Activated B cell treated with CpG ODN at 0.5 μM for 24 hours (primary cell): ENCODE data around the gene DDX18. TPM values are rescaled to one million over a fixed set of nuclear protein-coding genes. Genes with fewer than 3 reads are reported as not detected.
"Not testable (repeated sequence)": the region's sequence is repeated elsewhere in the genome, so short reads cannot be mapped to it uniquely, and the experiment has no call there.

ENCODE experiments used
- ATAC-seq: fragments of 200-7000 bp; cut with Tn5 transposase; one replicate; pipeline ENCODE4 v1.10.0; 2021; ENCODE audit warnings: low read depth, mild to moderate bottlenecking, moderate library complexity
- CTCF ChIA-PET: fragments of 350-600 bp; sonication (Branson Sonifier 250); formaldehyde crosslinking; loops from one replicate; lab custom pipeline; 2021; ENCODE audit warnings: antibody characterized with exemption; lab: Charles Lee
- POLR2A ChIA-PET: fragments of 350-600 bp; sonication (Branson Sonifier 250); formaldehyde crosslinking; loops from one replicate; lab custom pipeline; 2021; ENCODE audit warnings: antibody characterized with exemption; lab: Charles Lee
- DNase-seq: peaks from one replicate; pipeline ENCODE4 v3.0.0; 2022
- H3K27ac Mint-ChIP-seq: one replicate; pipeline ENCODE4 v1.8.0; 2020; ENCODE audit warnings: mixed read lengths
- H3K27me3 Mint-ChIP-seq: one replicate; pipeline ENCODE4 v1.8.0; 2021; ENCODE audit warnings: mixed read lengths
- H3K36me3 Mint-ChIP-seq: one replicate; pipeline ENCODE4 v1.8.0; 2021; ENCODE audit warnings: low read depth, mixed read lengths
- H3K4me1 Mint-ChIP-seq: one replicate; pipeline ENCODE4 v1.8.0; 2021; ENCODE audit warnings: mixed read lengths
- H3K4me3 Mint-ChIP-seq: one replicate; pipeline ENCODE4 v1.8.0; 2020; ENCODE audit warnings: mild to moderate bottlenecking, mixed read lengths
- H3K9me3 Mint-ChIP-seq: one replicate; pipeline ENCODE4 v1.8.0; 2020; ENCODE audit warnings: mixed read lengths
- CTCF ChIP-seq: fragments of 200-600 bp; IDR thresholded peaks from one replicate; pipeline ENCODE4 v1.8.0; 2022; ENCODE audit warnings: antibody characterized with exemption, mild to moderate bottlenecking
- intact Hi-C: fragments of 100-400 bp; cut with micrococcal nuclease; formaldehyde crosslinking; loops from one replicate; pipeline ENCODE4 v1.15.1; 2024
- total RNA-seq: library from RNA; stranded (reverse); gene quantifications from 2 replicates; pipeline ENCODE4 v1.2.3, GENCODE V29; 2022

The DDX18 gene
- total RNA-seq, 1 donor from 2014 or later: 109 TPM

GRCh38 chr2:117801826-117802225 is 12.7 kb upstream of the DDX18 start:
- Mint-ChIP-seq H3K4me1 (peaks cover 4% of the 10 kb centered on the region), H3K4me3 (no peak overlapping the region), H3K9me3 (no peaks in the 10 kb centered on the region), H3K27me3 (peaks cover 27% of the 10 kb centered on the region), H3K27ac (no peak overlapping the region), H3K36me3 (no peaks in the 10 kb centered on the region)
- ATAC-seq (no peak), DNase-seq (no peak)
- no peak for TF ChIP-seq CTCF
- ChIA-PET CTCF (no interaction called here), POLR2A (no interaction called here)
- intact Hi-C loops: no loop called here

- intact Hi-C loops: not testable (repeated sequence)
Observed at GRCh38 chr2:117803644-117804325, 10.7 kb upstream of the DDX18 start.

GRCh38 chr2:117812443-117812842 is 2.0 kb upstream of the DDX18 start:
- POLR2A ChIA-PET: no interaction called here
- no peak for TF ChIP-seq CTCF
- DNase-seq (no peak), ATAC-seq (no peak)
- Mint-ChIP-seq H3K9me3 (no peaks in the 10 kb centered on the region), H3K27me3 (no peaks in the 10 kb centered on the region), H3K36me3 (peaks cover 22% of the 10 kb centered on the region), H3K4me1 (peaks cover 32% of the 10 kb centered on the region), H3K27ac (no peak overlapping the region), H3K4me3 (no peak overlapping the region)
- intact Hi-C loops: loop anchor here (5.0 to 10.0 kb wide), 3 partner anchors 140 to 1042 kb away; no protein-coding TSS in a partner anchor
- CTCF ChIA-PET: interaction anchor here (3.3 kb wide), 1 partner anchor 191 kb away, joined by 36 read pairs; no protein-coding TSS in a partner anchor

More at GRCh38 chr2:117803644-117804325, 10.7 kb upstream of the DDX18 start:
- POLR2A ChIA-PET, H3K9me3 Mint-ChIP-seq, CTCF ChIA-PET, H3K36me3 Mint-ChIP-seq, DNase-seq, H3K27ac Mint-ChIP-seq, ATAC-seq, H3K4me1 Mint-ChIP-seq: not testable (repeated sequence)
- Mint-ChIP-seq H3K4me3 (peak overlapping the region; percentile 17), H3K27me3 (peaks cover 27% of the 10 kb centered on the region)

GRCh38 chr2:117815946-117816345 is 1.5 kb downstream of the DDX18 start:
- no peak for TF ChIP-seq CTCF
- H3K36me3 Mint-ChIP-seq: peaks cover 57% of the 10 kb centered on the region
- H3K4me1 Mint-ChIP-seq: peaks cover 63% of the 10 kb centered on the region
- DNase-seq (no peak), ATAC-seq (no peak)
- H3K27me3 Mint-ChIP-seq: no peaks in the 10 kb centered on the region
- H3K4me3 Mint-ChIP-seq: peak overlapping the region; percentile 97
- intact Hi-C loops: loop anchor here (2.0 to 10.0 kb wide), 6 partner anchors 21 to 1941 kb away; partner anchors contain the start of genes C2orf76, DBI, PTPN4 and TMEM37
- ChIA-PET POLR2A (interaction anchor here (1.6 kb wide), 1 partner anchor 19 kb away, joined by 9 read pairs; no protein-coding TSS in a partner anchor), CTCF (no interaction called here)
- no peaks in the 10 kb centered on the region for H3K9me3 Mint-ChIP-seq
- peak overlapping the region; percentile 99 for H3K27ac Mint-ChIP-seq

GRCh38 chr2:117818921-117819320 is 4.4 kb downstream of the DDX18 start:
- ChIA-PET POLR2A (no interaction called here), CTCF (interaction anchor here (1.3 kb wide), 1 partner anchor 184 kb away, joined by 6 read pairs; no protein-coding TSS in a partner anchor)
- Mint-ChIP-seq H3K4me3 (no peak overlapping the region), H3K9me3 (no peaks in the 10 kb centered on the region), H3K36me3 (peaks cover 87% of the 10 kb centered on the region), H3K27me3 (no peaks in the 10 kb centered on the region), H3K4me1 (peaks cover 60% of the 10 kb centered on the region), H3K27ac (peak overlapping the region; percentile 68)
- TF ChIP-seq CTCF: no peak
- no peak for DNase-seq
- intact Hi-C loops: loop anchor here (5.0 to 10.0 kb wide), 4 partner anchors 406 to 1938 kb away; partner anchors contain the start of genes PTPN4 and TMEM37
- no peak for ATAC-seq
